Femur (tissue), 1 donor: Measurements from ENCODE around the gene L1CAM.

Experiments
- DNase-seq: peaks from one replicate; pipeline ENCODE4 v3.0.0-alpha.2; 2017

The L1CAM gene, protein sequence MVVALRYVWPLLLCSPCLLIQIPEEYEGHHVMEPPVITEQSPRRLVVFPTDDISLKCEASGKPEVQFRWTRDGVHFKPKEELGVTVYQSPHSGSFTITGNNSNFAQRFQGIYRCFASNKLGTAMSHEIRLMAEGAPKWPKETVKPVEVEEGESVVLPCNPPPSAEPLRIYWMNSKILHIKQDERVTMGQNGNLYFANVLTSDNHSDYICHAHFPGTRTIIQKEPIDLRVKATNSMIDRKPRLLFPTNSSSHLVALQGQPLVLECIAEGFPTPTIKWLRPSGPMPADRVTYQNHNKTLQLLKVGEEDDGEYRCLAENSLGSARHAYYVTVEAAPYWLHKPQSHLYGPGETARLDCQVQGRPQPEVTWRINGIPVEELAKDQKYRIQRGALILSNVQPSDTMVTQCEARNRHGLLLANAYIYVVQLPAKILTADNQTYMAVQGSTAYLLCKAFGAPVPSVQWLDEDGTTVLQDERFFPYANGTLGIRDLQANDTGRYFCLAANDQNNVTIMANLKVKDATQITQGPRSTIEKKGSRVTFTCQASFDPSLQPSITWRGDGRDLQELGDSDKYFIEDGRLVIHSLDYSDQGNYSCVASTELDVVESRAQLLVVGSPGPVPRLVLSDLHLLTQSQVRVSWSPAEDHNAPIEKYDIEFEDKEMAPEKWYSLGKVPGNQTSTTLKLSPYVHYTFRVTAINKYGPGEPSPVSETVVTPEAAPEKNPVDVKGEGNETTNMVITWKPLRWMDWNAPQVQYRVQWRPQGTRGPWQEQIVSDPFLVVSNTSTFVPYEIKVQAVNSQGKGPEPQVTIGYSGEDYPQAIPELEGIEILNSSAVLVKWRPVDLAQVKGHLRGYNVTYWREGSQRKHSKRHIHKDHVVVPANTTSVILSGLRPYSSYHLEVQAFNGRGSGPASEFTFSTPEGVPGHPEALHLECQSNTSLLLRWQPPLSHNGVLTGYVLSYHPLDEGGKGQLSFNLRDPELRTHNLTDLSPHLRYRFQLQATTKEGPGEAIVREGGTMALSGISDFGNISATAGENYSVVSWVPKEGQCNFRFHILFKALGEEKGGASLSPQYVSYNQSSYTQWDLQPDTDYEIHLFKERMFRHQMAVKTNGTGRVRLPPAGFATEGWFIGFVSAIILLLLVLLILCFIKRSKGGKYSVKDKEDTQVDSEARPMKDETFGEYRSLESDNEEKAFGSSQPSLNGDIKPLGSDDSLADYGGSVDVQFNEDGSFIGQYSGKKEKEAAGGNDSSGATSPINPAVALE

DNA sequence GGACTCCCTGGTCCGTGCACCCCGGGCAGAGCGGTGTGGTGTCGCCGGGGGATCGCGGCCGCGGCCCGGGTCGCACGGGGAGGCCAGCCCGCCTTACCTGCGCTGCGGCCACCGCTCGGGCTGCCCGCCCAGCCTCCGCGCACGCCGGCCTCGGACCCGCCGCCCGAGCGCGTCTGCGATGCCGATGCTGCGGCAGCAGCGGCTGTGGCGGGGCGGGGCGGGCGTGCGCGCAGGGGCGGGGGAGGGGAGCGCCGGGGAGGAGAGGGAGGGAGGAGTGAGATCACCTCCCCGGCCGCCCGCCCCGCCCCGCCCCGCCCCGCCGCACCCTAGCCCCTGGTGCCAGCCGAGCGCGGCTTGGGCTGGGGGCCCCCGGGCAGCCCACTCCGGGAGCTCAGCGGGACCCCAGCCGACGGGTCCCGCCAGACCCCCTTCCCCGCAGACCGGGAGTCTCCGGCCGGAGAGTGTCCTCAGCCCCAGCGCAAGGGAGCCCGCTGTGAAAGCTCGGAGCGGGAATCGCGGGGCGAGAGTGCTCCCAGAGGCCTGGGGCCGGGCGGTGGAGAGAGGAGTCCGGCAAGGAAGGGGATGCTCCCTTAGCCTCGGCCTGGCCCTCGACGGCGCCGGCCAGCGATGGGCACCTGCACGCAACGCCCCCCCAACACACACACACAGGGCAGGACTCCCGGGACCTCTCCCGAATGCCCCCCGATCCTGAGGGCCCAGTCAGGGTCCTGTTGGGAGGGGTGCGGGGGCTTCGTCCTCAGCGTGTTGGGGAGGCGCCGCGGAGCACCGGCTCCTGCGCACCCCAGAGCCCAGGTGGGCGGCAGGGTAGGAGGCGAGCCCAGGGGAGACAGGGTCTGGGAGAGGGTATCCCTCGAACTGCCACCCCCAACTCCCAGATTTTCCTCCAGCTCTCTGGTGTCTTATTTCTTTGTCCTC lies at the start of gene L1CAM:
L1CAM (minus strand) TSS at position 206 of the 936 bp plus-strand sequence. CDS start 10,337 bp downstream, outside the sequence.
- no peak for DNase-seq

DNA sequence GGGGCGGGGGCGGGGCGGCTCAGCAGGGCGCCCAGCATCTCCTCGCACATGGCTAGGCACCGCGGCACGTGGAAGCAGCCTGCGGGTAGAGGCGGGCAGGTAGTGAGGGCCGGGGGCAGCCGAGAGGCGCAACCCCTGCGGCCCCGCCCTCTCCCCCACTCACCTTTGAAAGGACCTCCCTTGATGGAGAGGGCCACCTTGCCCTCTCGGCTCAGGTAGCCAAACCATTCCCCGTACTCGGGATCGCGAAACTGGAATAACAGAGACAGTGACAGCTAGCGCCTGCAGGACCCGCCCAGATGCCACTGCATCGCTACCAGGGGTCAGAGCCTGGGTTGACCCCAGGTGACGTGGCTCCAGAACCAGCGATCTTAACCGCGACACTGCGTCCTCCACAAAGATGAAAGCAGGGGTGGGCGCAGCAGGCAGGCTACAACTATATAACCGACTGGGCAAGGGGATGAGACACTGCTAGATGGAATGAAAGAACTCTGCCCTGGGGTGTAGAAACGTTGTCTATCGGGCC lies 49.4 kb upstream of the L1CAM start:
- DNase-seq, result no peak

DNA sequence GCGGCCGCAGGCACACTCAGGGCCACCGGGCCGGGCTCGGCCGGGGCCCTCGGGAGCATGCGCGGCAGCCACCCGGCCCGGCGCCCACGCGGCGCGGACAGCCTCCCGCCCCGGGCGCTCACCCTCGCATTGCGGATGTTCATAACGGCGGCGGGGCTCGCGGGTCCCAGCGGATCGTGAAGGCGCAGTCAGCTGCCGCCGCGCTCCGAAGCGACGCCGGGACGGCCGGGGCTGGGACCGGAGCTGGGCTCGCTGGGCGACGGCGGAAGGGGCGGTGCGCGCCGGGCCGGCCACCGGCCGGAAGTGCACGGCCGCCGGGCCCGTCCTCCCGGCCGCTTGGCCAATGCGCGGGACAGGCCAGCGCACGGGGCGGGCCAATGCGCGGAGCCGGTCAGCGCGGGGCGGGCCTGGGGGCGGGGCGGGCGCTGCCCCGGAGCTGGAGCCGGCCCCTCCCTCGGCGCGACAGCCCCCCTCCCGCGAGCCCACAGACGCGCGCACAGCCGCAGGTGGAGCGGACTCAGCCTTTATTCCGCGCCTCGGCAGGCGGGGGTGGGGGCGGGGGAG lies 48.9 kb upstream of the L1CAM start, which contains the start of gene NAA10:
NAA10 (minus strand) TSS at position 276 of the 564 bp plus-strand sequence; CDS start at position 143, 133 bp downstream.
- DNase-seq, result peak; percentile 85

DNA sequence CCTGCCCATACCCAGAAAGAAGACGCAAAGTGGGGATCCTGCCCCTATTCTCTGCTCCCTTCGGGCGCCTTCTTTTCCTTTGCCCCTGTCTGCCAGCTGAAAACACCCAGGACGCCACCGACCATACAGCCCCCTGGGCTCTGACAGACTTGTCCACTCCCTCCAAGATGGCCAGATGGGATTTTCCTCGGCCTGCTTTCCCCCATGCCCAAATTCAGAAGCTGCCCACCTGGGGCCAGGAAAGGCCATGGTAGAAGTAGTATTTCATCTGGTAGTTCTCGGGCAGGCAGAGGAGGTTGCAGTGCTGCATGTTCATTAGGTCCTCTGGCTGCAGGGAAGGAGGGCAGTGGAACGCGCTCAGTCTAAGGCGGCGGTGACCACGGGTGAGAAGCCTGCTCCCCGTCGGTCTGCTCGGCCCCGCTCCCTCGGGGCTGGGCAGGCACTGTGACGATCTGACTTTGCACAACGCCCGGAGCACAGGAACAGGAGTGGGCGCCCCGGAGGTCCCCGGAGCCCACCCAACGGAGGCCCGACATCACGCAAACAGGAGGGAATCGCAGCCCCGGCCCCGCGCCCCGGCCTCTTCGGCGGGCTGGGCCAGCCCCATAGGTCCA lies 48.3 kb upstream of the L1CAM start:
- DNase-seq, result no peak

DNA sequence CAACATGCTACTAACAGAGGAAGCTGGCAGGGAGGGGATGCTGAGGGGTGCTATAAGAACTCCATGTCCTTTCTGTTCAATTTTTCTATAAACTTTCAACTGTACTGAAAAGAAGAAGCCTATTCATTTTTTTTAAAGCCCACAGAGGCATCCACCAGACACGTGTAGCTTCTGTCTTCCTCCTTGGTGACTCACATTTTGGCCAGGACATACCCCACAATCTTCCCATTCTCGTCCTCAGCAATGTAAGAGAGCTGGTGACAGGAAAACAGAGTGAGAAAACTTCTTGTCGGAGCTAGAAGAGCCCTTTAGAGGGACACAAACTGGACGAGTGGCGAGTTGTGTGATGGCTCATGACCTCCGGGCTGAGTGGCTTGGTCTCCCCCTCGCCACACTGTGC lies 47.8 kb upstream of the L1CAM start:
- DNase-seq, result no peak

DNA sequence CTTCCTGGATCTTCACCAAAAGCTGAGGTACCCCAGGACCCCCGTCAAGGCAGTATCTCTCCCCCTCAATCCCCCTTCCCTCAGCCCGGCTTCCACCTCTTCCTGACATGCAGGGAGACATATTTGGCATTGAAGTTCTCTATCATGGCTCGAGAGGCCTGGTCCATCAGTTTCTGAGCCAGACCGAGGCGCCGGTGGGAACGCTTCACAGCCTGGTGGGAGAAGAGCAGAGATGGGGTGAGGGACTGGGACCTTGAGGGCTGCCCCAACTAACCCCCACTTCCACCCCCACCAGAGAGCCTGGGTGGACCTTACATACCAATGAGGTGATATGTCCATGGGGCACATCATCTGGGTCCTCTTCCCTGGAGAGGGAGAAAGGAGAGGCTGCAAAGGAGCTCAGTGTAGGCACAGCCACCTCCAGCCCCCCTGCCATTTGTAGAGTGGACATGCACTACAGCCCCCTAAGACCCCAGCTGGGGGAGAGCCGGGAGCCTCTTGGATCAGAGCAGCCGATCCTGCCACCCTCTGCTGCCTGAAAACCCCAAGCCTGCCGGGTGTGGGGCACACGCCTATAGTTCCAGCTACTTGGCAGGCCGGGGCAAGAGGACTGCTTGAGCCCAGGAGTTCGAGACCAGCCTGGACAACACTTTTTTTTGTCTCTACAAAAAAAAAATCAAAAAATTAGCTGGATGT lies 46.4 kb upstream of the L1CAM start:
- no peak for DNase-seq

DNA sequence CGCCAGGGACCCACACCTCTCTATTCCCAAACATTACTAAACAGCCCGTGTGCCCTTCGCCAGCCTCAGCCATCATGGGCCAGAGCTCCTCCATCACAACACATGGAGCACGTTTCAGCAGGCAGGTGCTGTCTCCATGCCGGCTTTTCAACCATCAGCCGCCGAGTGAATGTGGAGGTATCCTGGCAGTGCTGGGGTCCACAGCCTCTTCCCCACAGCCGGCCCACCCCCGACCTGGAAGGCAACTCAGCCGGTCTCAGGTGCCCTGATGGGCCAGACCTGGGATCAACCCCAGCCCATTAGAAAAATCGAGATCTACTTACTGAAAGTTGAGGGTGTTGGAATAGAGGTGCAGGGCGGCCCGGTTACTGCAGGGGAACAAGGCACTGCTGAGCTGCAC lies 45.8 kb upstream of the L1CAM start:
- no peak for DNase-seq

DNA sequence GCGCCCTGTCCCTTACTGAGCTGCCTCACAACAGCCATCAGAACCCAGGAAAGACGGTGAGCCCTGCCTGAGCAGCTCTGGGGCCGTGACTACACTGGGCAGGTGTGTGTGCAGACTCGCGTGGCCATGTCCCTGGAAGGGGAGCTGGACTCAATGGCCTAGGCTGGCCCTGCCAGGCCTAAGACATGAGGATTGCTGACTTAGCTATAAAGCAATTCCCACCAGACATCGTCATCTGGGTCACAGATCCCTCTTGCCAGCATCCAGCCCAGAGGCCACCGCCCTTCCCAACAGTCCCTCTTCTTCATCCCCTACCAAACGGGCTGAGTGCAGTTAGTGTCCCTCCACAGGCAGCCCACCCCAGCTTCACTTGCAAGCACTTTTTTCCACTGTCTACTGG lies 45.2 kb upstream of the L1CAM start:
- no peak for DNase-seq

DNA sequence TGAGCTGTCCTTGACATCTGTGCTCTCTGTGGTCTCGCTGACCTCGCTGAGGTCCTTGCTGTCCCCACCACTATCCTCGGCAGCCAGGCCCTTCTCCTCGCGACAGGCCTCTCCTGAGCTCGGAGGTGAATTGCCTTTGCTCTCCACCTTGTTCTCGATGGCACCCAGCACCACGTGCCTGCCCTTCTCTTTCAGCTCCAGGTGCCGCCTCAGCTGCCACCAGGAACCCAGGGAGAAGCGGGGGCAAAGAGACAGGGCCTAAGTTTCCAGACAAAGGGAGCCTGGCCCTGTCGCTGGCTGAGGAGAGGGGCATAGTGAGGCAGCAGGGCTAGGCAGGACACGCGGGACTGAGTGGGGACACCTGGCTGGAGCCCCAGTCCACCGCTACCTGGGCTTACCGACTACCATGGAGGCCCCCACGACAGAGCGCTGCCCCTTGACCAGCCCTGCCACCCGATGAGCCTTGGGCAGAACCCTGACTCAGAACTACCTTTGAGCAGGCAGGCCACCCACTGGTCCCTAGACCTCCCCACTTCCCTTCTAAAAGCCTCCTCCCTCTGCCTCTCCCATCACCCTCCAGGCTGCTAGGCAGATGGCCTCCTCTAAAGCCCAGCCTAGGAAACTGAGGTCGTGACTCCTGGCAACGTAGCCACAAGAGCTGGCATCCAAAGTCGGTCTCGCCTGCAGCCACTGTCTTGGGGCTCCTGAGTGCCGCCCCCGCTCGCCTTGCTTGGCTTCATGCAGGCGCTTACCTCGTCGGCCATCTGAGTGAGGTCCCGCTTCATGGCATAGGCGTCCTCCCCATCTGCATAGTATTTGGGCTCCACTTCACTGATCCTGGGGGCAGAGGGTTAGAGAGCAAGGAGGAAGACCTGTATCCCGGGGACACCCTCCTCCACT lies 44.3 kb upstream of the L1CAM start:
- no peak for DNase-seq

DNA sequence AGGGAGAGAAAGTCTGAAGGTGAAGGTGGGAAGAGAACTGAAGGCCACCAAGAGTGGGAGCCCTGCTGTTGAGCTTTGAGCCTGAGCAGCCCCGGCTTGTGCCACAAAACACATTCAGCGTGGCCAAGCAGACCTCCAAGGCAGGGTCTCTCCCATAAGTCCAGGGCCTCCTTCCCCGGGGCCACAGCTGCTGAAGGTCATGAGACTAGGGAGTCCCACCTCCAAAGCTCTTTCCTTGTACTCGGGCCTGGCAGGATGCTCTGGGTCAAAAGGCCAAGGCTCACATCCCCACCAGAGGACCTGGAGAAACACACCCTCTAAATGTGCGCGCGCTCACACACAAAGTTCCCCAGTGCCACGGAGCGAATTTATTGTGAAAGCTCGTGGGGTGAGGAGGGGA lies 43.6 kb upstream of the L1CAM start:
- no peak for DNase-seq

DNA sequence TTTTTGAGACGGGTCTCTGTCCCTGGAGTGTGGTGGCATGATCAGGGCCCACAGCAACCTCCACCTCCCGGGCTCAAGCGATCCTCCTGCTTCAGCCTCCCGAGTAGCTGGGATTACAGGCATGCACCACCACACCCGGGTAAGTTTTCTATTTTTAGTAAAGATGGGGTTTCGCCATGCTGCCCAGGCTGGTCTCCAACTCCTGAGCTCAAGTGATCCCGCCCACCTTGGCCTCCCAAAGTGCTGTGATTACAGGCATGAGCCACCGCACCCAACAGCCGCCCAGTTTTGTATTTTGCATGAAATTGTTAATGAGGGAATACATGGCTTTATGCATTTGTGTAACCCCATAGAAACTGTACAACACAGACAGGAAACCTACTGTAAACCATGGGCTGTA lies 42.9 kb upstream of the L1CAM start:
- DNase-seq, result no peak

DNA sequence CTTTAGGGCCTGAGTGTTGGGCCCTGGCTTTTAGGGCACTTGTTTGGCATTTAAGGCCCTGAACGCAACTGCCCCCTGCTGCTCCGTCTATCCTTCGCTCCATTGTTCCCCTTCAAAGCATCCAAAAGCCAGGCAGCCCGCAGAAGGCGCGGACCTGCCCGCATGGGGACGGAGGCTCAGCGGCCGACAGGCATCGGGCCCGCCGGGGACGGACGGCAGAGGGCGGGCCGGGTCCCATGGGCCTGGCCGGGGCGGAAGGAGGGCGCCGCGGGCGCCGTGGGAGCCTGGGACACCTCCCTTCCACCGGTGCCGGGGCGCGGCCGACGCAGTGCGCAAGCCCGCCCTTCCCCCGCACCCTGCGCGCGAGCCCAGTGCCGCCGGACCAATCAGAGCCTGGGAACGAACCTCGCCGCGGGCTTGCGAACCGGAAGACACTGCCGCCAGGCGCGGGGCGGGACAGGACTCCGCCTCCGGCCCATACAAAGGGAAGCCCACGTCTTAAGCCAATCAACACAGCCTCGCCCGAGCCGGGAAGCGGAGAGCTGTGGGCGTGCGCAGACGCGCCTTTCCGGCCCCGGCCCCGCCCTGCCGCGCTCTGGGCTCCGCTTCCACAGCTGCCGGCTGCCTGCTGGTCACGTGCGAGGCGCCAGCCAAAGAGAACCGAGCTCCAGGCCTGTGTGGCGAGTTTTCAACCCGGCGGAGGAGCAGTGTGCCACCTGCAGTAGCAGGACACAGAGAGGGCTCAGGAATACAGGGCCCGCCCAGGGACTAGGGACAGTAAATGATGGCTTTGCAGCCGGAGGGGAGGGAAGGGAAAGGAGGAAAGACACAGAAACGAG lies 42.2 kb upstream of the L1CAM start:
- peak; percentile 98 for DNase-seq

DNA sequence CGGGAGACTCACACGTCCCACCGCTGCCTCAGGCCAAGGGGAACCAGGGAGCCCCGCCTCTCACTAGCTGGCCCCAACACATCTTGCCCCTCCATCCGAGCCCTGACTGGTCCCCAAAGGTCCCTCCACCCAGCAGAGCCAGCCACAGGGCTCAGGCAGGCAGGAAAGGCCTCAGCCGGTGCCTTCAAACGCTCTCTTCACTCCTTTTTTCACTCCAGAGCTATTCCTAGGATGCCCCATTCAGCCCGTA lies 41.6 kb upstream of the L1CAM start:
- no peak for DNase-seq

DNA sequence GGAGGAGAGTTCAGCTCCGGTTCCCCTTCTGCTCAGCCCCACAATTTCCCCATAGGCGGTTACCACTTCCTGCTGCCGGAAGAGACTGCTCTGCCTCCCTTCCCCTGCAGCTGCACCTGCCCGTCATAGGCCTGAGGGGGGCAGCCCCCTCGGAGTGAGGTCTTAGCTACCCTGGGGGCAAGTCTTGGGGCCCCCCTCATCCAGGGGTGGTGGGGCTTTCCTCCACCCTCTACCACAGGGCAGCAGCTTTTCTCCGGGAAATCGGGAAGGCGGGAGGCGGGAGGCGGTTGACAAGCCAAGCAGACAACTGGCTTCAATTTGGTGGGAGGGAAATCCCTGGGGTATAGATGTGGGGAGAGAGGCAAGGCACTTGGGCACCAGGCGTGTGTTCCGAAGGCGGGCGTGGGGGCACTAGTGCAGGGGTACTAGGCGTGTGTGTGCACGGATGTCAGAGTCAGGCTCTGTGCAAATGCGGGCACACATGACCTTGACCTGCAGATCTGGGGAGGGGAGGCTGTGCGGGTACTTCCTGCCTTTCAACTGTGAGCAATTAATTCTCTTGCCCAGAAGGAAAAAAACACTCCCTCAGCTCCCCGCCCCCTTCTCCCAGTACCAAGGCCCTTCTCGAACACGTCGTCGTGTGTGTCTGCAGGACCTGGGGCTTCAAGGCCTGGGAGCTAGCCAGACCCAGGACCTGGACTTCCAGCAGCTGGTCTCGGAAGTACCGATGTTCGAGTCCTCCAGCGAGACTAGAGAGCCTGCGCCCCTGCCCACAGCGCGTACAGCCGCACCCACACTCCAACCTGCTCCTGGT lies 41.1 kb upstream of the L1CAM start:
- DNase-seq, result peak; percentile 86

DNA sequence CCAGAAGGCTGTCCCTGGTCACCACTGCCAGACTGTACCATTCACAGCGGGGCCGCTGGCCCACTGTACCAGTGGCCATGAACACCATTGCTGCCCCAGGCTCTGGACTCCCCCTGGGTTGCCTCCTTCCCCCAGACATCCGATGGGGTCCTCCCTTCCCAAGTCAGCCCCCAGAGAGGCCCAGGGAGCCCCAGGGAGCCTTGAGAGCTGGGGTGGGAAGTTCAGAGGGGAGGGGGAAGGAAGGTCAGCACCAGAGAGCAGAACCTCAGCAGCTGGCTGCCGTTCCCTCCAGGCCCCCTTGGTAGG lies 40.5 kb upstream of the L1CAM start:
- no peak for DNase-seq

DNA sequence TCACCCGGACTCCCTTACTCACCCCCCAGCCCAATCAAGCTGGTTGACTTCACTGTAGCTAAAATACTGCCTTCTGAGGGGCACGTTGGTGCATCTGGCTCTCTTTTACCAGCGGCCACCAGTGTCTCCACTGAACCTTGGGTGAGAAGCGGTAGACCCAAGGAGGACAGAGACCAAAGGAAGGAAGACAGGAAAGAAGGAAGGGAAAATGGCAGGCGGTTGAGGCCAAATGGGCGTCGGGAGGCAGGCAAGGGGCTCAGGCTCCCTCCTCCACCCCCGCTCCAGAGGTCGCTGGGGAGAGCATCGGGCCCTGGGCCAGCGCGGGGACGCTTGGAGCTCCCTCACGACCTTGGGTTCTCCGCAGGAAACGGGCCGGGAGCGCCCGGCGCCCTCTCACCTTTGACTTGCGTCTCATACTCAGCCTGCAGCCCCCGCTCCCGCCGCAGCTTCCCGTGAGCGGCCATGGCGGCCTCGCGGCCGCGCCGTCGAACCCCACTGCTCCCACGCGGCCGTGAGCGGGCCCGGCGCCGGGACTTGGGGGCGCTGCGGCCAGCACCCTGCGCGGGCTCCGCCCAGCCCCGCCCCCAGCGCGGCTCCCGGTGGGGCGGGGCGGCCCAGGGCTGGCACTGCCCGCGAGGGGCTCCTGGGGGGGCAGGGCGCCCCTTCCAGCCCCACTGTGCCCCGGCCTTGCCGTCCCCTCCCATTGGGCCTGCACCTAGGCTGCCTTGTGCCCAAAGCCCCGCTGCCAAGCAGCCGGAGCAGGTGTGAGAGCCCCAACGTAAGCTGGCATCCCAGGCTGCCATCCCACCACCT lies 40.0 kb upstream of the L1CAM start, which contains the start of gene ARHGAP4:
ARHGAP4 (minus strand) TSS at position 526 of the 813 bp plus-strand sequence; CDS start at position 464, 62 bp downstream.
- DNase-seq, result no peak

DNA sequence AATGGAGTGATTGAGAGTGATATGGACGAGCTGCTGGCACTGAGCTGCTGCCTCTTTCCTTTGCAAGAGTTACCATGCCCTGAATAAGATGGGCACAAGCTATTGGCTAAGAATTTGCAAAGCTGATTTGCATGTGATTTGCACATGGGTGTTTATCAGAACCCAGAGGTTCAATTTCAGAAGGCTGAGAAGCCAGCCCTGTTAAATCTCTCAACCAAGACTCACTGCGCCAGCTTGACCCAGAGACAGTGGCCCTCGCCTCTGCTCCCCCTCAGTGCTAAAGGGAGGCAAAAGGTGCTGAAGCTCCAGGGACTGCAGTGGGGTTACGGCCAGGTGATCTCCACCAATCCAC lies 39.4 kb upstream of the L1CAM start:
- DNase-seq, result no peak
